ENCODE data around the gene HS6ST3. TPM values are rescaled to one million over a fixed set of nuclear protein-coding genes. Genes with fewer than 3 reads are reported as not detected.

The HS6ST3 gene
- total RNA-seq, 1 donor from 2014 or later, result not detected

- no peak for DNase-seq (ENCODE audit: extremely low spot score, unreplicated experiment)
- no peak overlapping the region for H3K4me3 Mint-ChIP-seq (ENCODE audit: unreplicated experiment)
- no peaks in the 10 kb centered on the region for H3K4me1 Mint-ChIP-seq (ENCODE audit: unreplicated experiment)
- H3K27ac Mint-ChIP-seq (ENCODE audit: unreplicated experiment), result no peak overlapping the region
- no peaks in the 10 kb centered on the region for H3K36me3 Mint-ChIP-seq (ENCODE audit: unreplicated experiment)
- TF ChIP-seq, protein P1, sequence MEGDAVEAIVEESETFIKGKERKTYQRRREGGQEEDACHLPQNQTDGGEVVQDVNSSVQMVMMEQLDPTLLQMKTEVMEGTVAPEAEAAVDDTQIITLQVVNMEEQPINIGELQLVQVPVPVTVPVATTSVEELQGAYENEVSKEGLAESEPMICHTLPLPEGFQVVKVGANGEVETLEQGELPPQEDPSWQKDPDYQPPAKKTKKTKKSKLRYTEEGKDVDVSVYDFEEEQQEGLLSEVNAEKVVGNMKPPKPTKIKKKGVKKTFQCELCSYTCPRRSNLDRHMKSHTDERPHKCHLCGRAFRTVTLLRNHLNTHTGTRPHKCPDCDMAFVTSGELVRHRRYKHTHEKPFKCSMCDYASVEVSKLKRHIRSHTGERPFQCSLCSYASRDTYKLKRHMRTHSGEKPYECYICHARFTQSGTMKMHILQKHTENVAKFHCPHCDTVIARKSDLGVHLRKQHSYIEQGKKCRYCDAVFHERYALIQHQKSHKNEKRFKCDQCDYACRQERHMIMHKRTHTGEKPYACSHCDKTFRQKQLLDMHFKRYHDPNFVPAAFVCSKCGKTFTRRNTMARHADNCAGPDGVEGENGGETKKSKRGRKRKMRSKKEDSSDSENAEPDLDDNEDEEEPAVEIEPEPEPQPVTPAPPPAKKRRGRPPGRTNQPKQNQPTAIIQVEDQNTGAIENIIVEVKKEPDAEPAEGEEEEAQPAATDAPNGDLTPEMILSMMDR (IDR thresholded peaks at IDR 0.05), result no peak
- no peaks in the 10 kb centered on the region for H3K27me3 Mint-ChIP-seq (ENCODE audit: unreplicated experiment)
- peaks cover 7% of the 10 kb centered on the region for H3K9me3 Mint-ChIP-seq (ENCODE audit: unreplicated experiment)
Observed at GRCh38 chr13:96860882-96861281, 771.0 kb downstream of the HS6ST3 start.

GRCh38 chr13:96862093-96862492 is 772.2 kb downstream of the HS6ST3 start:
- no peak for DNase-seq (ENCODE audit: extremely low spot score, unreplicated experiment)
- Mint-ChIP-seq H3K4me3 (ENCODE audit: unreplicated experiment) (no peak overlapping the region), H3K27me3 (ENCODE audit: unreplicated experiment) (no peaks in the 10 kb centered on the region), H3K9me3 (ENCODE audit: unreplicated experiment) (peaks cover 7% of the 10 kb centered on the region), H3K4me1 (ENCODE audit: unreplicated experiment) (no peaks in the 10 kb centered on the region), H3K36me3 (ENCODE audit: unreplicated experiment) (no peaks in the 10 kb centered on the region), H3K27ac (ENCODE audit: unreplicated experiment) (no peak overlapping the region)
- TF ChIP-seq, protein P1 (IDR thresholded peaks at IDR 0.05), result no peak

DNA sequence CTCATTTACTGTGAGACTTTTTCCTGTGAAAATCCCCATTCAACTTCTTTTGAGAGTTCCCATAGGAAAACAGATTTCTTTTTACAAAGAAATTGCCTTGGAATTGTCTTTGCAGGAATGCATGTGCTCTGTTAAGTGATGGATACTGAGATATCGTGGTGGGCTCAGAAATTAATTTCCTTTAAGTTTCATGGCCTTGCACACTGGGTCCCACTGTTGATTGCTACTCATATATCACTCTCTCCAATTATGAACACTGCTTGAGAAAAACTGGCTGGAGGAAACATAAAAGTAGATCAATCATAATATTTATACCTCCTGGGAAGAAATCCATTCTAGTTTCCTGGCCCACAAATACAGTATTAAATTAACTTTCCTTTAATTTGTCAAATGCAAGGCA is 773.1 kb downstream of the HS6ST3 start:
- Mint-ChIP-seq H3K27ac (ENCODE audit: unreplicated experiment) (no peak overlapping the region), H3K27me3 (ENCODE audit: unreplicated experiment) (no peaks in the 10 kb centered on the region), H3K9me3 (ENCODE audit: unreplicated experiment) (peaks cover 7% of the 10 kb centered on the region), H3K36me3 (ENCODE audit: unreplicated experiment) (no peaks in the 10 kb centered on the region), H3K4me1 (ENCODE audit: unreplicated experiment) (no peaks in the 10 kb centered on the region), H3K4me3 (ENCODE audit: unreplicated experiment) (no peak overlapping the region)
- DNase-seq (ENCODE audit: extremely low spot score, unreplicated experiment), result no peak
- TF ChIP-seq, protein P1 (IDR thresholded peaks at IDR 0.05), result no peak

- H3K36me3 Mint-ChIP-seq (ENCODE audit: unreplicated experiment), result no peaks in the 10 kb centered on the region
- TF ChIP-seq, protein P1 (IDR thresholded peaks at IDR 0.05), result no peak
Observed at GRCh38 chr13:96871469-96871868, 781.6 kb downstream of the HS6ST3 start.

DNA sequence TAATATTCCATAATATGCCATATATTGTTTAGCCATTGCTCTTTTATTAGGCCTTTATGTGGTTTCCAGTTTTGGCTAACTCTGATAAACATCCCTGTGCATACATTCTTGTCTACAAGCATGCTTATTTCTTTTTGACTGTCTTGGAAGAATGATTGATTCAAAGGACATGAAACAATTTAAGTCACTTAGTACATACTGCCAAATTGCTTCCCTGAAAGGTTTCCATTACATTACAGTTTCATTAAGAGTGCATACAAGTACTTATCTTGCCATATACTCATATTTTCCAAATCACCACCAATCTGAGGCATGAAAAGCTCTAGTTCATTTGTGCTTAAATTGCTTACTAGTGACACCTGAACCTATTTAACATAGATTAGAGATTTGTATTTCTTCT is 790.5 kb downstream of the HS6ST3 start:
- Mint-ChIP-seq H3K27ac (ENCODE audit: unreplicated experiment) (no peak overlapping the region), H3K4me1 (ENCODE audit: unreplicated experiment) (no peaks in the 10 kb centered on the region), H3K4me3 (ENCODE audit: unreplicated experiment) (no peak overlapping the region), H3K27me3 (ENCODE audit: unreplicated experiment) (peaks cover 7% of the 10 kb centered on the region), H3K36me3 (ENCODE audit: unreplicated experiment) (no peaks in the 10 kb centered on the region), H3K9me3 (ENCODE audit: unreplicated experiment) (peaks cover 6% of the 10 kb centered on the region)
- TF ChIP-seq, protein P1 (IDR thresholded peaks at IDR 0.05), result no peak
- no peak for DNase-seq (ENCODE audit: extremely low spot score, unreplicated experiment)

More at GRCh38 chr13:96871469-96871868, 781.6 kb downstream of the HS6ST3 start:
- no peaks in the 10 kb centered on the region for H3K4me1 Mint-ChIP-seq (ENCODE audit: unreplicated experiment)
- no peak for DNase-seq (ENCODE audit: extremely low spot score, unreplicated experiment)
- no peaks in the 10 kb centered on the region for H3K9me3 Mint-ChIP-seq (ENCODE audit: unreplicated experiment)
- H3K27ac Mint-ChIP-seq (ENCODE audit: unreplicated experiment), result no peak overlapping the region
- no peak overlapping the region for H3K4me3 Mint-ChIP-seq (ENCODE audit: unreplicated experiment)
- H3K27me3 Mint-ChIP-seq (ENCODE audit: unreplicated experiment), result peaks cover 7% of the 10 kb centered on the region

Small RNA genes within 50 kb of the gene (microRNA-seq; reads per million reads assigned to microRNA genes)
- not detected for gene MIR4501 (ENCODE audit: unreplicated experiment)

Other genes with a start within 250 kb of the HS6ST3 start
- gene UGGT2, start 36.7 kb upstream of the HS6ST3 start, total RNA-seq, result 33.6 and 34.1 TPM in 2 replicates